PC-9 (cell line): ENCODE measurements around the gene IGSF21.

Source experiments
- CTCF ChIP-seq: fragments of 200-600 bp; sonication (generic); conservative IDR thresholded peaks from 2 replicates; pipeline ENCODE4 v1.6.1; 2017; ENCODE audit warnings: mixed run types, antibody characterized with exemption, mild to moderate bottlenecking, moderate library complexity
- EZH2 ChIP-seq: fragments of 200-600 bp; sonication (generic); IDR thresholded peaks from 2 replicates; pipeline ENCODE4 v1.8.0; 2017; ENCODE audit warnings: antibody characterized with exemption, low read depth

GRCh38 chr1:18290740-18291412 is 183.3 kb downstream of the IGSF21 start:
- TF ChIP-seq EZH2, result no peak
- TF ChIP-seq CTCF, result no peak
